Measurements from ENCODE around the gene CD180.
A peak's percentile ranks its signal among the peaks of the same experiment; 100 is the strongest.

The CD180 gene

GRCh38 chr5:67160985-67161384 is 35.6 kb downstream of the CD180 start:
- no peak for DNase-seq (ENCODE audit: low read depth)

GRCh38 chr5:67160272-67160671 is 36.3 kb downstream of the CD180 start:
- DNase-seq (ENCODE audit: low read depth): no peak

- peak; percentile 25 for DNase-seq (ENCODE audit: low read depth)
Measured at GRCh38 chr5:67156976-67157583, 39.5 kb downstream of the CD180 start.

- DNase-seq (ENCODE audit: low read depth): no peak
Measured at GRCh38 chr5:67154556-67155206, 41.9 kb downstream of the CD180 start.

- DNase-seq (ENCODE audit: low read depth): no peak
Measured at GRCh38 chr5:67153292-67153691, 43.3 kb downstream of the CD180 start.

GRCh38 chr5:67152400-67152799 is 44.2 kb downstream of the CD180 start:
- no peak for DNase-seq (ENCODE audit: low read depth)

GRCh38 chr5:67149951-67150523 is 46.6 kb downstream of the CD180 start:
- DNase-seq (ENCODE audit: low read depth): no peak

GRCh38 chr5:67149057-67149950 is 47.3 kb downstream of the CD180 start:
- DNase-seq (ENCODE audit: low read depth): no peak

- no peak for DNase-seq (ENCODE audit: low read depth)
Measured at GRCh38 chr5:67147760-67148159, 48.8 kb downstream of the CD180 start.

GRCh38 chr5:67146981-67147380 is 49.6 kb downstream of the CD180 start:
- no peak for DNase-seq (ENCODE audit: low read depth)

GRCh38 chr5:67146574-67146973 is 50.0 kb downstream of the CD180 start:
- DNase-seq (ENCODE audit: low read depth): no peak

- no peak for DNase-seq (ENCODE audit: low read depth)
Measured at GRCh38 chr5:67144183-67144639, 52.4 kb downstream of the CD180 start.

- no peak for DNase-seq (ENCODE audit: low read depth)
Measured at GRCh38 chr5:67143549-67143948, 53.0 kb downstream of the CD180 start.

- DNase-seq (ENCODE audit: low read depth): no peak
Measured at GRCh38 chr5:67142816-67143215, 53.8 kb downstream of the CD180 start.

- DNase-seq (ENCODE audit: low read depth): no peak
Measured at GRCh38 chr5:67141644-67142043, 55.0 kb downstream of the CD180 start.

- DNase-seq (ENCODE audit: low read depth): no peak
Measured at GRCh38 chr5:67140413-67140812, 56.2 kb downstream of the CD180 start.

- DNase-seq (ENCODE audit: low read depth): no peak
Measured at GRCh38 chr5:67139030-67139429, 57.6 kb downstream of the CD180 start.

- no peak for DNase-seq (ENCODE audit: low read depth)
Measured at GRCh38 chr5:67135381-67135984, 61.1 kb downstream of the CD180 start.

GRCh38 chr5:67133776-67134175 is 62.8 kb downstream of the CD180 start:
- DNase-seq (ENCODE audit: low read depth): no peak

GRCh38 chr5:67133217-67133616 is 63.4 kb downstream of the CD180 start:
- DNase-seq (ENCODE audit: low read depth): no peak

- DNase-seq (ENCODE audit: low read depth): no peak
Measured at GRCh38 chr5:67129768-67130167, 66.8 kb downstream of the CD180 start.

Measured in stimulated activated CD8-positive, alpha-beta memory T cell treated with anti-CD3 and anti-CD28 coated beads, Interleukin-15, amount 100 ng/mL, for 1 hour (primary cell).